GM19463 (cell line): ENCODE results near the gene SH3RF3.
A peak's percentile ranks its signal among the peaks of the same experiment; 100 is the strongest.

Experiments used
- ATAC-seq: cut with Tn5 transposase; IDR thresholded peaks from one replicate; pipeline ENCODE4 v1.9.1; 2021; ENCODE audit warnings: mild to moderate bottlenecking, moderate library complexity; ENCODE audit not compliant: unreplicated experiment

SH3RF3 gene

DNA sequence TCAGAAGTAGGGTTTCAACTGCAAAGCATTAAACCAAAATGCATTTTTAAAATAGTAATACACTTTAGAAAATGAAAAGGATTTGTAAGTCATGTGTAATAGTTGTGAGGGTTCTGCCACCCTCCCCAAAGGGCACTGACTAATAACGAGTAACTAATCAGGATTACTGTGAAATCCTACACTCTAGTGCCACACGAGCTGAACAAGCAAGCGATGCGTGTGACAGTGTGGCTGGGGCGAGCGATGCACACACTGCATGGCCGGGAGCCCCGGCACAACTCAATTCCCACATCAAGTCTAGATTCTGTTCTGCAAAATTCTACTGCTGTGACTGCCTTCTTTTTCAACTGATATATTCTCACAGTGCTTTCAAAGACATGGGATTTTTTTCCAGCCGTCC lies 328.4 kb downstream of the SH3RF3 start:
- no peak for ATAC-seq

DNA sequence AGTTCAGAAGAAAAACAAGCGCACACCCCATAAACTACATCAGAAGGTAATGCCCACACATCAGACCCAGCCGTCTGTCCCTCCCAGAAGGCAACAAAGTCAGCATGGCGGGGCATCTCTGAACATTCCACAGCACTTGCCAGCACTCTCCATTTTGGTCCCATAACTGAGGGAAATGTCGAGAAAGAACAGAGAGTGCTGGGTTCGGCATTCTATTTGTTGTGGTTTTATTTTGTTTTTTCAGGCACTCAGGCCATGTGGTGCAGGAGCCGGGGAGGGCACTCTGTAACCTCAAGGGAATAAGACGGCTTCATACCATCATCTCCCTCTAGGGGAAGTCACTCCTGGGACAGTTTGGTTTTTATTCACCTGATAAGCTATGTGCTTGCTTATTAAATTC lies 328.8 kb downstream of the SH3RF3 start:
- ATAC-seq, result no peak

DNA sequence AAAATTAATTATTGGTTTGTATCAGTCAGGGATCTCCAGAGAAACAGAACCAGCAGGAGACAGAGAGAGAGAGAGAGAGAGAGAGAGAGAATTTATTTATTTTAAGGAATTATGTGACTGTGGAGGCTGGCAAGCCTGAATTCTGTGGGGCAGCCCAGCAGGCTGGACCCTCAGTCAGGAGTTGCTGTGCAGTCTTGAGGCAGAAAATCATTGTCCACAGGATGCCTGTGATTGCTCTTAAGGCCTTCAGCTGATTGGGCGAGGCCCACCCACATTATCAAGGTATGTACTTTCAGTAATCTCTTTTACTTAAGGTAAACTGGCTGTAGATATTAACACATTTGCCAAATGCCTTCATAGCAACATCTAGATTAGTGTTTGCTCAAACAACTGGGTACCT lies 329.5 kb downstream of the SH3RF3 start:
- ATAC-seq, result no peak

DNA sequence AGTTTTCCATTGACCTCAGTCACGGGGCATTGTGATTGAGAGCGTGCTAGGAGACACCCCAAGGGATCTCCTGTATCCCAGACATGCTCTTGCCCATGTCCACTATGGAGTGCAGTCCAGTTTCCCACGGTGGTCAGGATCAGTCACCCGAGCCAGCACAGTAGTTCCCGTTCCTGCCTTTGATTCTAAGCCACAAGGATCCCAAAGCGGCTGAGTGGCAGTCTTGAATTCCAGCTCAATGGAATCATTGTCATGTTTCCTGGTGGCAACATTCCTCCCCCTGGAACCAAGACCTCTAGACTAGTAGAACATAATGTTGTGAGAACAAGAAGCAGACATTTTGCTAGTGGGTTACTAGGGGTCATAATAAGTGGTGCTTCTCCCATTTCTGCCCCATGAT lies 330.5 kb downstream of the SH3RF3 start:
- ATAC-seq, result no peak

DNA sequence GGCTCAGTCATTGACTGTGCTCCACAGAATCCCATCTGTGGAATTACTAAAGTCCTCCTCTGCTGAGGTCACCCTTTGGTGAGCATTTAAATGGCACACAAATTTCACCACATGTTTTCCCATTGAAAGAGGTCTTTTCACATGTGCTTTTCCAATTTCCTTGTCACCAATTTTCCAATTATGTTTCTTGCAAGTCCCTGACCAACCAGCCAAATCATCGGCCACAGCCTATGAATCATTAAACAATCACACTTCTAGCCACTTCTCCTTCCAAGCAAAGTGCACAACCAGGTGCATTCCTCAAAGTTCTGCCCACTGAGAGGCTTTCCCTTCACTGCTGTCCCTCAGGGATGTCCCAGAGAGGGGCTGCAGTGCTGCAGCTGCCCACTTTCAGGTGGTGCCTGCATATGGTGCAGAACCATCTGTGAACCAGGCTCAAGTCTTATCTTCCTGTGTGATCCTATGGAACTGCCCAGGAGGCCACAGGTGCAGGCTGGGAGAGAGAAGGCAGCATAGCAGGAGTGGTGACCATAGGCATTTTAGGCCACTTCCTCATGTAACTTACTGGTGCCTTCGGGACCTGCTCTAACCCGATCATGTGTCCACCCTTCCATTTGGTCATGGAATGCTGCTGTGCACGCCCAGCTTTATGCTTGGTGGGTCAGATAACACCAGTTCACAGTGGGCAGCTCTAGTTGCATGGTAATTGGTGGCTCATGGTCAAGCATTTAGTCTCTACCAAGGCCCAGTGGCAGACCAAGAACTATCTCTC lies 331.7 kb downstream of the SH3RF3 start:
- ATAC-seq, result no peak

DNA sequence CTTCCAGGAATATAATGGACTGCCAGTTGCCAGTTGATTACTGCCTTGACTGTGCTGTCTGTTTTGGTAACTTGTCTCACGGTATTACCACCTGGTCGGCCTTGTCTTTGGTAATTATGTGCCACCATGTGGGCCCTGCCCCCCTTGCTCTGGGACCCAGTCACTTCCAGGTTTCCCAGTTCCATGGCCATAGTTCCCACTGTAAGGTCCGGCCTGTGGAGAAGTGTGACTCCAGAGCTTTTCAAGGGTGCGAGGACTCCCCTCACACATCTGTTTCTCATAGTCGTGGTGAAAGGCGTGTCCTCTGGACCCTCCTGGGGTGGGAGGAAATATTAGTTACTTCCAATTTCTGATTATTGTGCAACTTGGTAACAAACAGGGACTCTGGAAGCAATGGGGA lies 334.2 kb downstream of the SH3RF3 start:
- no peak for ATAC-seq

DNA sequence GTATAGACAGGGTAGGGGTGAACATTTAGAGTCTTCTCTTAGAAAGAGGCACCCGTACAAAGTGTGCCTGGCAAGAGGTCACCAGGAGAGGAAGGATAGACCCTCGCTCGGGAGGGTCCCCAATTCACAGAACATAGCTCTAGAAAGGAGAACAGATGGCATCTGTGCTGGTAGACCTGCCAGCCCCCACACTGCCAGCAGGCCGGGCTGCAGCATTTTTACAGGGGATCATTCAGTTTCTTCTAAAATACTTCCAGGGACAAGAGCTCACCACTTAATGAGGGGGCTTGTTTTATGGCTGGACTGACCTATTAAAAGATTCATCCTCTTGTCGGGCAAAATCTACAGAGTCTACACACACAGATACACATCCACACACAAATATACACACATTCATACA lies 334.9 kb downstream of the SH3RF3 start:
- ATAC-seq, result no peak

DNA sequence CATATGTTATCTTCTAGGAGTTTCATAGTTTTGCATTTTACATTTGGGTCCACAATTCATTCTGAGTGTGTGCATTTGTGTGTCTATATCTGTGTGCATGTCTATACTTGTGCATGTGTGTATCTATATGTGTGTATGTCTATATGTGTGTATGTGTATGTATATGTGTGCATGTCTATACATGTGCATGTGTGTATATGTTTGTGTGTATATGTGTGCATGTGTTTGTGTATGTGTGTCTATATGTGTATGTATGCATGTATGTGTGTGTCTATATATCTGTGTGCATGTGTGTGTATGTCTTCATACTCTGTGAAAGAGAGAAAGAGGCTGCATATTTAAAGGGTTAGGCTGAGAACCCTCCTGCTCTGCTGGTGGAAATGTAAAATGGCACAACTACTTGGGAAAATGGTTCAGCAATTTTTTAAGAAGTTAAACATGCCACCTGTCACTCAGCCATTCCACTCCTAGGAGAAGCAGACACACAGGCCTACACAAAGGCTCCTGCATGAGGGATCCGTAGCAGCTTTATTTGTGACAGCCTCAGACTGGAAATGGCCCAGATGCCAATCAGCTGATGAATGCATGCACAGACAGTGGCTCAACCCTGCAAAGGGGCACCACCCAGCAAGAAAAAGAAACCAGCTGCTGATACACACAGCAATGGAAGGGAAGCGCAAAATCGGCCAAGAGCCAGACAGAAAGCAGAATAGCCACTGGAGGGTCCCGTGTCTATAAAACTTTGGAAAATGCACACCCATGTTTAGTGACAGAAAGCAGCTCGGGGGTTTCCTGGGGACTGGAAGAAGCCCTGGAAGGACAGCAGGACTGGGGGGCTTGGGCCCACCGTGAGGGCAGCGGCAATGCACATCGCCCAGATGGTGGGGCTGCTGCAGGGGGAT lies 337.9 kb downstream of the SH3RF3 start:
- no peak for ATAC-seq

DNA sequence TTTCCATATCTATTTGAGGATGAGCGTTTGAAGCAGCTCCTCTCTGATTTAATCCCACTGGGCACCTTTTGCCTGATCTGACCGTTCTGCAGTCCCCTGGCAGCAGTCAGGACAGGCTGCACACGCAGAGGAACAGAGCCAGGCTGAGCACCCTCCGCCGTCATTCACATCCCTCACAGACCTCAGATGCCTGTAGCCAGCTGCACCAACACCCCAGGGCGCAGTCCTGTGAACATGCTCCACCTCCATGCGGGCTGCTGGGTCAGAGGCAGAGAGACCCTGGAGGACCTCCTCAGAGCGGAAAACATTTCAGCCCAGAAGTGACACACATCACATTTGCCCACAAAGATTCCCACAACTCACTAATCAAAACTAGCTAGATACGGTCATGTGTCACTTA lies 338.7 kb downstream of the SH3RF3 start:
- ATAC-seq, result no peak

DNA sequence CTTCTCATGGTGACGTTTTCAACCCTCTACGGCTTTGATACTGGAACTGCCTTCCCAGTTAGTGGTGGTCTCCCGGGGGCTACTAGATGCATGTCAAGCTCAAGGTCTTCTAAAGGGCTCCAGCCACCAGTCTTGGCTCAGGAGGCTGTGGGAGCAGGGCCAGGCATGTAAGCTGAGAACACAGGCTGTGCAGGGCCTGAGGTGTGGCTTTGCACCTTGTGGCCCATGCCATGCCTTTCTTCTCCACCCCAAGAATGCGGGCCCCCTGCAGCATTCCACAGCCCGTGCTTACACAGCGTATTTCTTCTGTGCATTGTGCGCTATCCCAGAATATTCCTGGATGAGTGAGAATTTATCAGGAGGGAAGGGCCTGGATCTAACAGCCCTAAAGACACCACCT lies 339.9 kb downstream of the SH3RF3 start:
- no peak for ATAC-seq

DNA sequence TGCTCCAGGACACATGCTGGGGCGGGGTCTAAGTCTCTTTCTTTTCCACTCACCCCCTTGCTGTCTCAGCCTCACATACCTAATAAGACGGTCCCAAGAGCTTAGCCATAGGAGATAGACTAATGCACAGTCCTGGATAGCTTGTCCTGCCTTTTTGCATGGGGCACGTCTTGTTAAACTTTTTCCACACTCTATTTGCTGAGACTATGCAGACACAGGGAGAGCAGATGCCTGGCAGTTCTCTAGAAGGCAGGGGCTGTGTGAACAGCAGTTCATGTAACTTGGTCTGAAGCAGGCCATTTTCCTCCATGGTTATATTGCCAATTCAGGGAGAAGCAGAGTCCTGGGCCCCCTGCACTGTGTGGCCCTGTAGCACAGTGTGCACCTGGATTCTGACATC lies 342.7 kb downstream of the SH3RF3 start:
- ATAC-seq, result no peak

DNA sequence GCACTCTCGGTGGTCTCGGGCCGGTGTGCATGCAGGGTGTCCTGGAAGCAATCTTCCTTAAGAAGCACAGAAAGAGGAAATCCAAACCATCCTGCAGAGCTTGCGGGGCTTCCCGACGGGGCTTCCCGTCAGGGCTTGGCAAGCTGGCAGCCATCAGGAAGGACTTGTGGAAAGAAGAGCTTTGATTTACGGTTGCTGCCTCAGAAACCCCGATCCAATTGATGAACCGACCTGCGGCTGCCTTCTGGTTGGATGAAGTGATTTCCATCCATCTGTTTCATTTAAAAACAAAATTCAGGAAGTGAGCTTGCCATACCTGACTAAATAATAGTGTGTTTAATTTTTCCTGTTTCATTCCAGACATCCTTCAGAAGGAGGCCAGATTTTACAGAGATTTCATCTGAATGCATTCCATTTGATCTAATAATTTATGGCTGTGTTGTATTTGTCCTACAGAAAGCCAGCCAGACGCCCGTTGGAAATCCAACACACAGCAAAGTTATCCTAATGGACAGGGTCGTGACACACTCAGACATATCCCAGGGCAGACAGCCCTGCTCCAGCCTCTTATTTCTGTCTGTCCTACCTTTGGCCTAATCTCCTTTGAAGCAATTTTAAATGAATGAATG lies 343.4 kb downstream of the SH3RF3 start:
- ATAC-seq, result no peak

DNA sequence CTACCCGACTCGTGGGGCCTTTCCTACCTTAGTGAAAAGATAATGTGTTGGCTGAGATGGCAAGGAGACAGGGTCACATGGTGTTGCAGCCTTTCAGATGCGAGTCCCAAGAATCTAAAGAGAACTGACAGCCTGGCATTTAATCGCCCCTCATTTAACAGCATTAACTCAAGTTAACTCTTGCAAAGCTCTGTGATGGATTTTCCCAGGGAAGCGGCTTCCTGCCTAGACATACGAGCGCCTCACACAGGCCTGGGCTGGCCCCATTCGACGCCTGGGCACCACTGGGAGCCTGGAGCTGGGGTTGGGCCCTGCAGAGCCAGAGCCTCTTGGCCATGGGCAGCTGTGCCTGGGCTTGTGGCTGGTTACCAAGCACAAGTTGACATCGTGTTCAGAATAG lies 344.0 kb downstream of the SH3RF3 start:
- ATAC-seq, result no peak

DNA sequence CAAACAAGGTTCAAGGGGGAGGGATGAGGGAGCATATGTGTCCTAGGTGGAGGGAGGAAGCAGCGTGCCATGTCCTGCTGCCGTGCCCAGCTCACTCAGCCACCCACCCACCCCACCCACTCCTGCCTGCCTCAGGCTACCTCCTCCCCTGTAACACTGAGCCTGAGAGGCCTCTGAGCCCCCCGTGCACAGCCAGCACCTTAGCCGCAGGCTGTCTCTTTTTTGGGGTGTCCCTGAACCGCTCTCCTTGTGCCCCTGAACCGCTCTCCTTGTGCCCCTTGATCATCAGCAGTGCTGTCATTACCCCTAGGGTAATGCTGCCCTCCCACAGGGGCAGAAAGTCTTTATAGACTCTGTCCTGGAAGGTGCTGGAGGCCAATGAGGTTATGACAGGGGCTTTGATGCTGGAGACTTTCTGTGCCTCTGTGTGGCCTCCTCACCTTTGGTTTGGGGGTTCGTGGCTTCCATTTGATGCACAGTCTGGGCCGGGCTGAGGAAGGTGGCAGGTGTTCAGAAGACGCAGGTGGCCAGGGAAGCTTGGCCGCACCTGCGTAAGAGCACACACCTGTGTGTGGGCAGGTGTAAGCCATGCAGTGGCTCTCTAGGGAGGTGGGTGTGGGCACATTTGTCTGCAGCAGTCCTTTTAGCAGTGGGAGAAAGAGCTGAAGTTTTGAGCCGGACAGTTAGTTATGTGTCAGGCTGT lies 344.8 kb downstream of the SH3RF3 start:
- no peak for ATAC-seq

DNA sequence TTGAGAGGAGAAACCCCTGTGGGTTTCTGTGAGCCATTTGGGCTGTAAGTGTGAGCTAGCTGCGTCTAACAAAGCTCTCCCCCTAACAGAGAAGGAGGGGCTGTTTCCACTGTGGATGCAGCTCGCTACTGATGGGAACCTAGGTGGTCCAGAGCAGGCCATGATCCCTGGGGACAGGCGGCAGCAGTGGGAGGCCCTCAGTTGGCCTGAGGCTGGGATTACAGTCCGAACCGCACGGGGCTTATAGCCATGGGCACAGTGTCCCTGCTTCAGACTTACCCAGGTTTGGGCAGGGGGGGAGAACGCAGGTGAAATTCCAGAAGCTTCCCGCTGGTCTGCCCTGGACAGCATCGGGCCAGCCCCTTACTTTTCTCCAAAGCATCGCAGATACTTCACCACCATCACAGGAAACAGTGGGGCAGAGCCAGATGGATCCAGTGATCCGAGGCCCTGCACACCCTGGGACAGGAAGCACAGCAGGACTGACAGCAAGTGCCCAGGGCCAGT lies 345.4 kb downstream of the SH3RF3 start:
- ATAC-seq, result no peak

DNA sequence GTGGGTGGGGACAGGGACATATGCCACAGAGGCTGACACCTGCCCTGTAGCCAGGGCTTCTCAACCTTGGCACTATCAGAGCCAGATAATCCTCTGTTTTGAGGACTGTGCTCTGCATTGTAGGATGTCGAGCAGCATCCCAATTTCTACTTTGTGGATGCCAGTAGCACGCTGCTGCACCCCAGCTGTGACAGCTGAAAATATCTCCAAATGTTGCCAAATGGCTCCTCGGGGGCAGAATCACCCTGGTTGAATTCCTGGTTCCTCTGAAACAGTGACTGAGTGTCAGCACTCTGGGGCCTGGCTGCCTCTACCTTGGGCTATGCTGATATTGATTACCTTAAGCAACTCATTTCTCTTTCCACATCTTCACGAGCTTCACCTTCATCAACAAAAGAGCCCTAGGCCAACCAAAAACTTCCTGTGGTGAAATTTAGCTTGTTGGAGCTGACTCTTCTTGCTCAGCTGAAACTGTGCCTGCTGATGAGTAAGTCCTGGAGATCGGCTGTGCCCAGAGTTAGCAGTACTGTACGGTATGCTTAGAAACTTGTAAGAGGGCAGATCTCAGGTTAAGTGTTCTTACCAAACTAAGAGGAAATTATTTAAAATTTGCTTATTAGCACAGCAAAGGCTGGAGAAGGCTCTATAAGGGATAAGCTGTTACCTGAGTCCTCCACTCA lies 346.7 kb downstream of the SH3RF3 start:
- peak; percentile 41 for ATAC-seq

DNA sequence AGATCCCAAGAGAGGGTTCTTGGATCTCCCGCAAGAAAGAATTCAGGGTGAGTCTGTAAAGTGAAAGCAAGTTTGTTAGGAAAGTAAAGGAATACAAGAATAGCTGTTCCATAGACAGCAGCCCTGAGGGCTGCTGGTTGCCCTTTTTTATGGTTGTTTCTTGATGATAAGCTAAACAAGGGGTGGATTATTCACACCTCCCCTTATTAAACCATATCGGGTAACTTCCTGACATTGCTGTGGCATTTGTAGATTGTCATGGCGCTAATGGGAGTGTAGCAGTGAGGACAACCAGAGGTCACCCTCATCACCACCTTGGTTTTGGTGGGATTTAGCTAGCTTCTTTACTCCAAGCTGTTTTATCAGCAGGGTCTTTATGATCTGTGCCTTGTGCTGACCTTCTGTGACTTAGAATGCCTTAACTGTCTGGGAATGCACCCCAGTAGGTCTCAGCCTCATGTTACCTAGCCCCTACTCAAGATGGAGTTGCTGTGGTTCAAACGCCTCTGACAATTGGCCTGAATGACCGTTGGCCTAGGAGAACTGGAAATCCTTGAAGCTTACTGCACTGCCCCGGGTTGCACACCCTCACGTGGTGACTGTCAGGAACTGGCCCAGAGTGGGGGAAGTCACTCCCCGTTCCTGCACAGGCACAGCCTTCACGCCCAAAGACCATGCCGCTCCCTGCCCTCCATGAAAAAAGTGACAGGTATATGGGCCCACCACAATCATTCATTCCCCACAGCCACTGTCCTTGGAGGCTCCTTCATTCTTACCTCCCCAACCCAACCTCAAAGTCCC lies 347.8 kb downstream of the SH3RF3 start:
- ATAC-seq, result no peak

DNA sequence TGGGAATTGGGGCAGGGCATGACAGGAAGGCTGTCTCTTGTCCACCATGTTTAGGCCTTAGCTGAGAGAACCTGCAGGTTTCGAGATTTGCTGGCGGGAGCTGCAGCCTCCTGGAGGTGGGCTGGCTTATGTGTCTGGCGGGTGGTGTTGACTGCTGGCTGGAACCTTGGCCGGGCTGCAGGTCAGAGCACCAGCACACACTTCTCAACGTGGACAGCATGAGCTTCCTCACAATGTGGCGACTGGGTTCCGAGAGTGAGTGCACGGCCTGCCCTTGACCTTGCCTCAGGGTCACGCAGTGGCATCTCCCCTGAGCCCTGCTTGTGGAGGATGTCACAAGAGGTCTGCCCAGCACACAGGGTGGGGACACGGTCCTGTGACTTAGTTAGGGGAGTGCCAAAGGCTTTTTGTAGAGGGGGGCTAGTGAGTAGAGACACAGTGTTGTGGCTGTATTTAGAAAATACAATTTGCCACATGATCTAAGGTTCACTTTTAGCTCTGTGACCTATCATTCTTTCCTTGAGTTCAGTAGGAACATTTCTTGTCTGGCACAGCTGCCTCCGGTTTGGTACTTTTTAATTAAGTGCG lies 350.0 kb downstream of the SH3RF3 start:
- ATAC-seq, result no peak

DNA sequence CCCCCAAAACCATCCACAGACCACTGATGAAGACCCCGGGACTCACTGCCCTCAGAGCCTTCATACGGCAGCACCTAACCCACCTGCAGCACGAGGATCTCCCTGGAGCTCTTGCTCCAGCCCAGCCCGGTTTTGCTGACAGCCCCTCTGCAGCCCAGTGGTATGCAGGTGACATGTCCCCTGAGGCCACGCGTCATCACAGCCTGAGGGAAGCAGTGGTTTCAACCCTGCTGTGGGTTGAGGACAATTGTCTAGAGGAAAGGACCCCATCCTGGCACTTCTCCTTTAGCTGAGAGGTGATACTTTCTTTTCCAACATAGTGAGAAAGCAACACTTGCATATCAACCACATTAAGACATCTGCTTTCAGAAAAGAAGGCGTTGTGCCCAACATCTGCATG lies 350.8 kb downstream of the SH3RF3 start:
- no peak for ATAC-seq
